ENCODE data around the gene ATG16L1.

DNA sequence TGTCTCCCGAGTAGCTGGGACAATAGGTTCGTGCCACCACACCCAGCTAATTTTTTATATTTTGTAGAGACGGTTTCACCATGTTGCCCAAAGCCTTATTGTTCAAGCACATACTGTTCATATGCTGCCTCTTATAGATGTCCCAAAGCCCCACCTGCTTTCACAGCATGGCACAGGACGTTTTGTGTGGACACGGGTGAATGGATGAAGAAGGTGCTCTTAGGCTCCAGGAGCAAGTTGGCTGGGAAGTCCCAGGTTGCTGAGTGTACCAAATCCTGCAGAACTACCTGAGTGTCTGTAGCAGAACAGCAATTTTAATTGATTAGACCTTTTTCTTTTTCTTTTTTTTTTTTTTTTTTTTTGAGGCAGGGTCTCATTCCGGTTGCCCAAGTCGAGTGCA, 45.6 kb downstream of the ATG16L1 start:
- TF ChIP-seq, protein P1, sequence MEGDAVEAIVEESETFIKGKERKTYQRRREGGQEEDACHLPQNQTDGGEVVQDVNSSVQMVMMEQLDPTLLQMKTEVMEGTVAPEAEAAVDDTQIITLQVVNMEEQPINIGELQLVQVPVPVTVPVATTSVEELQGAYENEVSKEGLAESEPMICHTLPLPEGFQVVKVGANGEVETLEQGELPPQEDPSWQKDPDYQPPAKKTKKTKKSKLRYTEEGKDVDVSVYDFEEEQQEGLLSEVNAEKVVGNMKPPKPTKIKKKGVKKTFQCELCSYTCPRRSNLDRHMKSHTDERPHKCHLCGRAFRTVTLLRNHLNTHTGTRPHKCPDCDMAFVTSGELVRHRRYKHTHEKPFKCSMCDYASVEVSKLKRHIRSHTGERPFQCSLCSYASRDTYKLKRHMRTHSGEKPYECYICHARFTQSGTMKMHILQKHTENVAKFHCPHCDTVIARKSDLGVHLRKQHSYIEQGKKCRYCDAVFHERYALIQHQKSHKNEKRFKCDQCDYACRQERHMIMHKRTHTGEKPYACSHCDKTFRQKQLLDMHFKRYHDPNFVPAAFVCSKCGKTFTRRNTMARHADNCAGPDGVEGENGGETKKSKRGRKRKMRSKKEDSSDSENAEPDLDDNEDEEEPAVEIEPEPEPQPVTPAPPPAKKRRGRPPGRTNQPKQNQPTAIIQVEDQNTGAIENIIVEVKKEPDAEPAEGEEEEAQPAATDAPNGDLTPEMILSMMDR (IDR thresholded peaks at IDR 0.05) = no peak
- no peak for TF ChIP-seq POLR2A (IDR thresholded peaks at IDR 0.05)

Measured in heart left ventricle (tissue), 13 donors.